Upper lobe of left lung (tissue), 4 donors: Measurements from ENCODE around the gene ST6GALNAC3.

Experiments
- POLR2AphosphoS5 ChIP-seq, 2 donors: sonication (generic); formaldehyde crosslinking; IDR thresholded peaks; one replicate each; pipeline ENCODE4 v1.5.1; 2017; ENCODE audit warnings: antibody characterized with exemption in 2 of 2
- TF ChIP-seq, protein P1 (sequence below), 6 experiments: fragments of 450-650 bp in 4 of 6; fragments of 200-600 bp in 2 of 6; sonication (generic) in 2 of 6; IDR thresholded peaks; one replicate each; pipeline ENCODE4 v1.5.1; 2016 to 2019; ENCODE audit warnings: antibody characterized with exemption in 6 of 6

DNA sequence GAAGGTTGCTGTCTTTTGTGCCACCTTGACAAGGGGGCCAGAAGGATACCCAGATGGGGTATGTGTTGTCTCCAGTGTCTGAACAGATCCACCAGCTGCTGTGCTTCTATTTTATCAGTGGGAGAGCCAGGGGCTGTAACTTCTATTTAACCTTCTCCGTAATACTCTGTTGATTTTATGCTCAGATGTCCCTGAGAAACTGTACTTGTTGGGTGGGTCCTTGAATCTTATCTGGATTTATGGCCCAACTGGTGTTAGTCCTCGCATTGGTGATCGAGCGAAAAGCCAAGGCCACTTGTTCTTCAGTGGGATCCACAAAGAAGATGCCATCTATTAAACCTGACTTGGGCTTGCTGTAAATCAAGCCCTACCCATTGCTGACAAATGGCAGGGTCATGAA, 56.4 kb downstream of the ST6GALNAC3 start:
- TF ChIP-seq, protein P1, sequence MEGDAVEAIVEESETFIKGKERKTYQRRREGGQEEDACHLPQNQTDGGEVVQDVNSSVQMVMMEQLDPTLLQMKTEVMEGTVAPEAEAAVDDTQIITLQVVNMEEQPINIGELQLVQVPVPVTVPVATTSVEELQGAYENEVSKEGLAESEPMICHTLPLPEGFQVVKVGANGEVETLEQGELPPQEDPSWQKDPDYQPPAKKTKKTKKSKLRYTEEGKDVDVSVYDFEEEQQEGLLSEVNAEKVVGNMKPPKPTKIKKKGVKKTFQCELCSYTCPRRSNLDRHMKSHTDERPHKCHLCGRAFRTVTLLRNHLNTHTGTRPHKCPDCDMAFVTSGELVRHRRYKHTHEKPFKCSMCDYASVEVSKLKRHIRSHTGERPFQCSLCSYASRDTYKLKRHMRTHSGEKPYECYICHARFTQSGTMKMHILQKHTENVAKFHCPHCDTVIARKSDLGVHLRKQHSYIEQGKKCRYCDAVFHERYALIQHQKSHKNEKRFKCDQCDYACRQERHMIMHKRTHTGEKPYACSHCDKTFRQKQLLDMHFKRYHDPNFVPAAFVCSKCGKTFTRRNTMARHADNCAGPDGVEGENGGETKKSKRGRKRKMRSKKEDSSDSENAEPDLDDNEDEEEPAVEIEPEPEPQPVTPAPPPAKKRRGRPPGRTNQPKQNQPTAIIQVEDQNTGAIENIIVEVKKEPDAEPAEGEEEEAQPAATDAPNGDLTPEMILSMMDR (IDR thresholded peaks at IDR 0.05): no peak
- no peak for TF ChIP-seq POLR2AphosphoS5 (IDR thresholded peaks at IDR 0.05)
